SK-N-SH (cell line): ENCODE data around the gene HS3ST3A1.

Experiments
- EP300 ChIP-seq, 2 experiments: IDR thresholded peaks; 2 replicates each; pipeline versions ENCODE4 v1.4.0 to v1.6.1; 2012; ENCODE audit warnings: borderline replicate concordance in 1 of 2, low read depth in 1 of 2, low read length in 1 of 2
- FOXJ3 ChIP-seq: sonication (generic); formaldehyde crosslinking; IDR thresholded peaks from 2 replicates; pipeline ENCODE4 v1.5.1; 2020; ENCODE audit warnings: mild to moderate bottlenecking, missing genetic modification reagents
- POLR2AphosphoS5 ChIP-seq: IDR thresholded peaks from 2 replicates; pipeline ENCODE4 v1.6.1; 2012; ENCODE audit warnings: low read depth, low read length
- TF ChIP-seq, protein P1 (sequence below): fragments of 200-600 bp; sonication (generic); IDR thresholded peaks from 2 replicates; pipeline ENCODE4 v1.6.1; 2017; ENCODE audit warnings: antibody characterized with exemption, mild to moderate bottlenecking, moderate library complexity

DNA sequence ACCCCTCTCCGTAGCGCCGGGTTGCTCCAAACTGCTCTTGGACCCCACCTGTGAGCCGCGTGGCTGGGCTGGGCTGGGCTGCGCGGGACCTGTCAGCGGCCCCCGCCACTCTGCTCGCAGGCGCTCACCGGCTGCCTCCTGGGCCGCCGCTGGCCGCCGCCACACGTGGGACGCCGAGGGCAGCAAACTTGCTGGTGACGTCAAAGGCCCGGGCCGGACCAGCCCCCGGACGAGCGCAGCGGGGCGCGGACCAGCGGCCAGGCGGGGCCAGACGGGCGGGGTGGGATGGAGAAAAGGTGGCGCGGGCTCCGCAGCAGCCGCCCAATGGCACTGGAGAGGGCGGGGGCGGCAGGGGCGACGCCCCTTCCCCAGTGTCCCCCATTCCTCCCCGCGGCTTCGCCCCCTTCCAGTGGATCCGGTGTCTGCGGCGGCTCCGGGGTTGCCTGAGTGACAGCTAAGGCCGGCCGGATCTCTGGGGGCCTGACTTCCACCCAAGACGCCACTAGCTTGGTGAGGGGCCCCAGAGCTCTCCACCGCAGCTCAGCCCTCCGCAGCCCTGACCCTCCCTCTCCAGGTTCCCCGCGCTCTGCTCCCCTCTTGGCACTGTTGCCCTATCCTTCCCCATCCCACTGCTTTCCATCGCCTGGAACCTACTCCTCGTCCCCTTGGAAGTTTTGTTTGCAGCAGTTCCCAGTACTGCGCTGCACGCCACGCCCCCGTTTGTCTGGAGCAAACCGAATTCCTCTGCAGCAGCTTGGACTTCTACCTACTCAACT lies at the start of gene HS3ST3A1:
- TF ChIP-seq, protein P1, sequence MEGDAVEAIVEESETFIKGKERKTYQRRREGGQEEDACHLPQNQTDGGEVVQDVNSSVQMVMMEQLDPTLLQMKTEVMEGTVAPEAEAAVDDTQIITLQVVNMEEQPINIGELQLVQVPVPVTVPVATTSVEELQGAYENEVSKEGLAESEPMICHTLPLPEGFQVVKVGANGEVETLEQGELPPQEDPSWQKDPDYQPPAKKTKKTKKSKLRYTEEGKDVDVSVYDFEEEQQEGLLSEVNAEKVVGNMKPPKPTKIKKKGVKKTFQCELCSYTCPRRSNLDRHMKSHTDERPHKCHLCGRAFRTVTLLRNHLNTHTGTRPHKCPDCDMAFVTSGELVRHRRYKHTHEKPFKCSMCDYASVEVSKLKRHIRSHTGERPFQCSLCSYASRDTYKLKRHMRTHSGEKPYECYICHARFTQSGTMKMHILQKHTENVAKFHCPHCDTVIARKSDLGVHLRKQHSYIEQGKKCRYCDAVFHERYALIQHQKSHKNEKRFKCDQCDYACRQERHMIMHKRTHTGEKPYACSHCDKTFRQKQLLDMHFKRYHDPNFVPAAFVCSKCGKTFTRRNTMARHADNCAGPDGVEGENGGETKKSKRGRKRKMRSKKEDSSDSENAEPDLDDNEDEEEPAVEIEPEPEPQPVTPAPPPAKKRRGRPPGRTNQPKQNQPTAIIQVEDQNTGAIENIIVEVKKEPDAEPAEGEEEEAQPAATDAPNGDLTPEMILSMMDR = no peak
- no peak; a peak in 1 of 4 replicates for TF ChIP-seq EP300 (IDR thresholded peaks at IDR 0.05; ENCODE audit: borderline replicate concordance in 1 of 2, low read depth in 1 of 2, low read length in 1 of 2)
- TF ChIP-seq POLR2AphosphoS5 = no peak
- no peak for TF ChIP-seq FOXJ3 (CRISPR knock-in tag)
